ENCODE measurements around the gene KDM3B.
A peak's percentile ranks its signal among the peaks of the same experiment; 100 is the strongest.

The KDM3B gene

GRCh38 chr5:138352071-138352721 is at the start of gene KDM3B:
Gene KDM3B (plus strand): TSS chr5:138352685. CDS start chr5:138352796, 111 bp downstream.
- H3K4me2 ChIP-seq (ENCODE audit: insufficient read depth, low read length), result peak within 1 kb of the TSS; percentile 72
- peak within 1 kb of the TSS; percentile 88 to 96 for H3K4me3 ChIP-seq (ENCODE audit: low read depth in 1 of 2, low read length in 2 of 2)
- peaks cover 29% of the 10 kb centered on the region for H3K36me3 ChIP-seq (ENCODE audit: insufficient read depth, low read length)
- peaks cover 17% of the 10 kb centered on the region for H3K4me1 ChIP-seq (ENCODE audit: insufficient read depth, low read length)
- H3K9ac ChIP-seq (ENCODE audit: low read depth, low read length), result peak within 1 kb of the TSS; percentile 93
- H3K9me3 ChIP-seq (ENCODE audit: insufficient read depth, low read length, severe bottlenecking), result peaks cover 4% of the 10 kb centered on the region
- TF ChIP-seq CTCF (IDR thresholded peaks at IDR 0.05; ENCODE audit: borderline replicate concordance, extremely low read depth, low read length, poor library complexity, severe bottlenecking) (peak; percentile 99), EZH2 (IDR thresholded peaks at IDR 0.05; ENCODE audit: borderline replicate concordance, low read depth, low read length, severe bottlenecking) (no peak)
- ATAC-seq (ENCODE audit: insufficient read depth, low read depth) (peak; percentile 78), DNase-seq (peak; percentile 91)
- H4K20me1 ChIP-seq (ENCODE audit: insufficient read depth, low read length), result peaks cover 24% of the 10 kb centered on the region; the same call in 1 of the 2 replicates
- peak within 1 kb of the TSS; percentile 89 for H3K27ac ChIP-seq (ENCODE audit: low read length)
- H3K79me2 ChIP-seq (ENCODE audit: insufficient read depth, low read length), result peaks cover 46% of the 10 kb centered on the region
- H3K27me3 ChIP-seq (ENCODE audit: insufficient read depth, low read length, poor library complexity), result no peaks in the 10 kb centered on the region
- peak within 1 kb of the TSS; percentile 74 for H2AFZ ChIP-seq (ENCODE audit: low read depth, low read length)

DNA sequence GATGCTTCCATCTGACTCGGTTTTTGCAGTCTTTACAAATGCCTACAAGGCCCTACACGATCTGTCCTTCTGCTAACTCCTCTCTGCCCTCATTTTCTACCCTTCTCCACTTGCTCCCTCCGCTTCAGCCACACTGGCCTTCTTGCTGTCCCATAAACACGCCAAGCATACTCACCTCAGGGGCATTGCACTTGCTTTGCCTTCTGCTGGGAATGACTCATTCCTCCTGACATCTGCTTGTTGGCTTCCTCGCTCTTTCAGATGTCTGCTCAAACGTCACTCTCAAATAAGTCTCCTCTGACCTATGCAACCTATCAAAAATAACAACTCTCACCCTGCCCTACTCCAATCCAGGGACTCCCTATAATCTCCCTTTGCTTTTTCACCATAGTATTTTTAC is 49.1 kb upstream of the KDM3B start:
- Histone ChIP-seq H3K9me3 (ENCODE audit: insufficient read depth, low read length, severe bottlenecking) (no peaks in the 10 kb centered on the region), H3K79me2 (ENCODE audit: insufficient read depth, low read length) (no peaks in the 10 kb centered on the region), H3K4me1 (ENCODE audit: insufficient read depth, low read length) (no peaks in the 10 kb centered on the region), H3K4me2 (ENCODE audit: insufficient read depth, low read length) (no peak overlapping the region), H3K27ac (ENCODE audit: low read length) (no peak overlapping the region), H3K27me3 (ENCODE audit: insufficient read depth, low read length, poor library complexity) (no peaks in the 10 kb centered on the region), H2AFZ (ENCODE audit: low read depth, low read length) (no peak overlapping the region), H3K36me3 (ENCODE audit: insufficient read depth, low read length) (peaks cover 32% of the 10 kb centered on the region), H3K4me3 (ENCODE audit: low read depth in 1 of 2, low read length in 2 of 2) (no peak overlapping the region), H4K20me1 (ENCODE audit: insufficient read depth, low read length) (no peaks in the 10 kb centered on the region), H3K9ac (ENCODE audit: low read depth, low read length) (no peak overlapping the region)
- no peak for DNase-seq
- no peak for ATAC-seq (ENCODE audit: insufficient read depth, low read depth)
- no peak for TF ChIP-seq EZH2 (IDR thresholded peaks at IDR 0.05; ENCODE audit: borderline replicate concordance, low read depth, low read length, severe bottlenecking)
- TF ChIP-seq CTCF (IDR thresholded peaks at IDR 0.05; ENCODE audit: borderline replicate concordance, extremely low read depth, low read length, poor library complexity, severe bottlenecking), result no peak

- H3K4me3 ChIP-seq (ENCODE audit: low read depth in 1 of 2, low read length in 2 of 2), result no peak overlapping the region
- H3K9me3 ChIP-seq (ENCODE audit: insufficient read depth, low read length, severe bottlenecking), result no peaks in the 10 kb centered on the region
- H3K27me3 ChIP-seq (ENCODE audit: insufficient read depth, low read length, poor library complexity), result no peaks in the 10 kb centered on the region
- H3K27ac ChIP-seq (ENCODE audit: low read length), result no peak overlapping the region
- no peak overlapping the region for H3K4me2 ChIP-seq (ENCODE audit: insufficient read depth, low read length)
- H3K4me1 ChIP-seq (ENCODE audit: insufficient read depth, low read length), result no peaks in the 10 kb centered on the region
- TF ChIP-seq CTCF (IDR thresholded peaks at IDR 0.05; ENCODE audit: borderline replicate concordance, extremely low read depth, low read length, poor library complexity, severe bottlenecking) (no peak), EZH2 (IDR thresholded peaks at IDR 0.05; ENCODE audit: borderline replicate concordance, low read depth, low read length, severe bottlenecking) (no peak)
- no peak for ATAC-seq (ENCODE audit: insufficient read depth, low read depth)
- H3K9ac ChIP-seq (ENCODE audit: low read depth, low read length), result no peak overlapping the region
- no peaks in the 10 kb centered on the region for H4K20me1 ChIP-seq (ENCODE audit: insufficient read depth, low read length)
- no peaks in the 10 kb centered on the region for H3K79me2 ChIP-seq (ENCODE audit: insufficient read depth, low read length)
- DNase-seq, result no peak
- peaks cover 36% of the 10 kb centered on the region for H3K36me3 ChIP-seq (ENCODE audit: insufficient read depth, low read length)
- no peak overlapping the region for H2AFZ ChIP-seq (ENCODE audit: low read depth, low read length)
These were observed 46.7 kb upstream of the KDM3B start for GRCh38 chr5:138305797-138306196.
